Gastrocnemius medialis (tissue), 4 donors: ENCODE measurements around the gene TBX1.

Experiments
- CTCF ChIP-seq, 5 experiments: fragments of 450-650 bp in 3 of 5; fragments of 200-600 bp in 2 of 5; sonication (generic) in 2 of 5; IDR thresholded peaks in 4 of 5; conservative IDR thresholded peaks in 1 of 5; 1 replicate in 4 of 5; 2 replicates in 1 of 5; pipeline ENCODE4 v1.5.1; 2016 to 2019; ENCODE audit warnings: antibody characterized with exemption in 5 of 5, mild to moderate bottlenecking in 3 of 5, moderate library complexity in 3 of 5
- POLR2A ChIP-seq, 2 donors: fragments of 450-650 bp; IDR thresholded peaks; one replicate each; pipeline ENCODE4 v1.6.1; 2017; ENCODE audit warnings: antibody characterized with exemption in 2 of 2, mild to moderate bottlenecking in 2 of 2, moderate library complexity in 2 of 2

DNA sequence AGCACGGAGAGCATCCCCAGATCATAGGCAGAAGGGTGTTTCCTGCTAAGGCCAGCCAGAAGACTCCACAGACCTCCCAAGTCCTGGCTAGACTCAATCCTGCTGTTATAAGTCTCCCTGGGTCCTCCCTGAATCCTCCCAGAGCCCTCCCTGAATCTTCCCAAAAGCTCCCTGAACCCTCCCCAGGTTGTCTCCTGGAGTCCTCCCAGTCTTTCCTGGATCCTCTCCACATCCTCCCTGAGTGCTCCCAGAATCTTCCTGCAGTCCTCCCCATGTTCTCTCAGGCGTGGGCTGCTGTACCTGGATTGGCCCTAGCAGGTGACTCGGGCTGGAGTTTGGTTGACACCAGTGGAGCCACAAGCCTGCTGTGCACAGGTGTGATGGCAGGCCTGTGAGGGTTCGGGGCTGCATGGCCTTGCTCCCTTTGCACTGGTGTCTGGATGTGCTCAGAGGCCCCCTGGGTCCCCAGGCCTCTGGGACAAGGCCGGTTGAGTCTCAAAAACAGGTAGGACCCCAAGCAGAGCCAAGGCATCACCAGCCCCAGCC is 25.7 kb upstream of the TBX1 start:
- TF ChIP-seq POLR2A (IDR thresholded peaks at IDR 0.05) (no peak), CTCF (IDR thresholded peaks at IDR 0.05 in 4 of 5, conservative IDR thresholded peaks at IDR 0.05 in 1 of 5) (no peak)
